ENCODE measurements around the gene HOXC6. TPM values are rescaled to one million over a fixed set of nuclear protein-coding genes. Genes with fewer than 3 reads are reported as not detected.

HOXC6 gene
- total RNA-seq, 1 donor from 2014 or later = 0.30 TPM

DNA sequence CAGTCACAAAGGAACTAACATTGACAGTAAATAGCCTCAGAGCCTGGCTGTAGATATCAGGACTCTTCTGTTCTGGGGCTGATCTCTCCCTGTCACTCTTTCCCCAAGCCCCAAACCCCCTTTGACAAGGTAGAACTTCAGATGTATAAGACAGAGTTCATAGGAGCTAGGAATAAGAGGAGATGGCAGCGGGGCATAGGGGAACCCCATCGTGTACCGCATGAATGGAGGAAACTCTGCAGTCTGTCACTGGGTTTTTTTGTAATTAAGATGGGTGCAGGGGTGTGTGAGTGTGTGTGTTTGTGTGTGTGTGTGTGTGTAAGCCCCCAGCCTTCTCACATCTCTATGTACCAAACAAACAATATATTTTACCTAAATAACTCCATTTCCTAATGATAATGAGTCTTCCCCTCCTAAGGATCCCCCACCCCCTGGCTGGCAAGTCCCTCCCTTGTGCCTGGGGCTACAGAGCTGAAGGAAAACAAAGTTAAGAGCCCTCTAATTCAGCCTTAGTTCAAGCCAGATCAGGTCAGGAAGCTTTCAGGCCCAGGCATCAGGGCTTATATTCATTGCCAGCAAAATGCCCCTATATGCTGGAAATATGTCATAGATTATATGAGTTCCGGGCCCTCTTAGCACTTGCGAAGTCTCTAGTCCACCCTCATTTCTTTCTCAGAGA lies 16.3 kb downstream of the HOXC6 start:
- no peak for ATAC-seq (ENCODE audit: poor library complexity)

DNA sequence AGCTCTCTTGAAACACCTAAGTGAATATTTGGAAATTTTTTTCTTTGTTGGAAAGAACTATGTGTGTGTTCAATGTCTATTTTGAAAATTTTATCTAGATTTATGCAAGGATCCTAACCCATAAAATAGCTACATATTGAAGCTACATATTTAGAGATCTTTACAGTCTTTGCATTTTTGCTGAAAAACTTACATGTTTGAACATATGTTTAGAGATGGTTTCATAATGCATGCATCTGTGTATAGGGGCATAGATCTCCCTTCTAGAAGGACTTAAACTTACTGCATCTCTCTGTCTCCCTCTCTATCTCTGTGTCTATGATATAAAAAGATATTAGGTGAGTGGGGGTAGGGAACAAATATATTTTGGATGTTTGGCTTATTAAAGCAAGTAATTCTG lies 17.2 kb downstream of the HOXC6 start:
- intact Hi-C loops (cut with DNase I) = no loop called here
- DNase-seq = no peak
- no peak for ATAC-seq (ENCODE audit: poor library complexity)

More for the DNA sequence above, 16.3 kb downstream of the HOXC6 start:
- no peak for DNase-seq
- intact Hi-C loops (cut with DNase I) = no loop called here

DNA sequence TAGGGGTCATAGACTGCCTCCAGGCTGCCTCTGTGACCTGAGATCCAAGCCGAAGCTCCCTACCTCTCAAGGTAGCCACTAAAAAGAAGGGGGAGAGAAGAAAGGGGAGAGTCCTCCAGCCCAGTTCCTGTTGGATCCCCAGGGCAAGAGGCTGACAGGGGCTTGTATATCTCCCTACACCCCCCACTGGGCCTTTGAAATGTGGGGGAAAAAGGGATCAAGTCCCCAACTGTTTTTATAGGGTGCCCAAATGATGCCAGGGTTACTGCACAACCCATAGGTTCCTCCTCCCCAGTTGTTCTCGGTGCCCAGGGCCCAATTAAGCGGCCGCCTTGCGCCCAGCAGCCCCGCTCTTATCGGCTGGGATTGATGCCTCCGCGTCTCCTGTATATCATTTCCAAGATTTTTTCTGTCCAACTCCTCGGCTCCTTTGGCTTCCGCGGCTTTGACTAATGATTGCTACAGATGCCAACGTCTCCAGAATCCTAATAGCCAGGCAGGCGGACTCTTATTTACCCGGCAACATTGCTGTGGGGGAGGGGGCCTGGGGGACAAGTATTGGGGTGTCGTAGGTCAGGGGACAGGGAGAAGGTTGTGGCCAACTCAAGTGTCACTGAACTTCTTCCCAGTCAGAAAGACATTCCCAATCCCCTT lies 17.8 kb downstream of the HOXC6 start:
- ATAC-seq (ENCODE audit: poor library complexity) (no peak), DNase-seq (no peak)
- intact Hi-C loops (cut with DNase I) = no loop called here

DNA sequence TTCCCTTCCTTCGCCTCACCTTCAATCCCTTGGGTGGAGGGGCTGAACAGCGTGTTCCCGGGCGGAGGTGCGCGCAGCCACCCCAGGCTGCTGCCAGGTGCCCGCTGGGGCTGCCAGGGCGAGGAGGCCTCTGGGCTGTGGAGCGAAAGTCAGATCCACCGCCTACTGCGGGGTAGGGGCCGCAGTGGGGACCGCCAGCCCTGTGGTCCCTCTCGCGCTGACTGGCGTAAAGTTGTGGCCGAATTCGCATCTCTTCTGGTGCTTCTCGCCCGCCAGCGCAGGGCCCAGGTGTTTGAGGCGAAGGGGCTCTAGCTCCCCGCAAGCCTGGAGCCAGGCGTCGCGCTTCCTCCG lies 18.5 kb downstream of the HOXC6 start:
- no peak for ATAC-seq (ENCODE audit: poor library complexity)
- intact Hi-C loops (cut with DNase I) = no loop called here
- DNase-seq = no peak

DNA sequence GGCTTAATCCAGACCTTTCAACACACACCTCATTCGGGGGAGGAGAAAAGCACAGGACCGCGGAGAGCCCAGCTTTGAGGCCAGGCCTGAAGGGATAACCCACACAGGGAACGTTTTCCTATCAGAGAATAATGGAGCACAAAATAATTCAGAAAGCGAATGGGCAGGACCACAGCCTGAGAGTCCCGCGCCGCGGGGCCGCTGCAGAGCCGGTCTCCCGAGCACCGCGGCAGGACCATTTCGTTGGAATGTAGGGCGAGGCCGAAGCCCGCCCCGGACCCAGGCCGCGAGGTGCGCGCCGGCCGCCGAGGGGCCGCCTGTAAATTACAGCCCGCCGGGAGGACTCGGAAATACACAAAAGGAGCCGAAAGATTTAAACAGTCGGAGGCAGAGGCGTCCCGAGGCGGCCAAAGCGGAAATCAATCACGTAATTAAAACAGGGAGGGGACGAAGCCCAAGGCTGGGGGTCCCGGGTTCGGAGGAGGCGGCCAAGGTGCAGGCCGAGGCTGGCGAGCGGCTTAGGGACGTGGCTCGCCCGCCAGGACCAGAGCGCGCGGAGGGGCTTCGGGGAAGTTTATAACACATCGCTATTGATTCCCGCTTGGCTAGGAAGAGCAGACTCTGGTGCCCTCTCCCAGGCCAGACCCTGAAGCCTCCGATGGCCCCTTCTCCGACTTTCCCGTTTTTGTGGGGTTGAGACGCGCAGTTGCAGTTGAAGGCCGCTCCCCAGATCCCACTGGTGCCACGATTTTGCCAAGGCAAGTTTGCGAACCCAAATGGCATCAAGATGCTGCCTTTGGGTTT lies 19.1 kb downstream of the HOXC6 start:
- DNase-seq (no peak), ATAC-seq (ENCODE audit: poor library complexity) (no peak)
- intact Hi-C loops (cut with DNase I) = no loop called here

DNA sequence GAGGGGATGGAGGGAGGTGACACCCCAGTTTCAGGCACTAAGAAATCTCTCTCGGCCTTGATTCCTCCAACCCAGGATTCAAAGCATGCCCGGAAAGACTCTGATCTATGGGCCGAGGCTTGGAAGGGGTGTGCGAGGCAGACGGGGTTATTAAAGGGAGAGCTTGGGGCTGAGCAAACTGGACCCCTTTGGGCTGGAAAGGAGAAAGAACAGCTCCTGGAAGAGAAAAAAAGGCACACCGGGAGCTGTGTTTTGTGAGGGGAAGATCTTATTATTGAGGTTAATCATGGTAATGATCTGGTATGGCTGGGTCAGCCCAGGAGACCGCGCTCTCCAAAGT lies 19.7 kb downstream of the HOXC6 start:
- ATAC-seq (ENCODE audit: poor library complexity) (no peak), DNase-seq (no peak)
- intact Hi-C loops (cut with DNase I) = no loop called here

DNA sequence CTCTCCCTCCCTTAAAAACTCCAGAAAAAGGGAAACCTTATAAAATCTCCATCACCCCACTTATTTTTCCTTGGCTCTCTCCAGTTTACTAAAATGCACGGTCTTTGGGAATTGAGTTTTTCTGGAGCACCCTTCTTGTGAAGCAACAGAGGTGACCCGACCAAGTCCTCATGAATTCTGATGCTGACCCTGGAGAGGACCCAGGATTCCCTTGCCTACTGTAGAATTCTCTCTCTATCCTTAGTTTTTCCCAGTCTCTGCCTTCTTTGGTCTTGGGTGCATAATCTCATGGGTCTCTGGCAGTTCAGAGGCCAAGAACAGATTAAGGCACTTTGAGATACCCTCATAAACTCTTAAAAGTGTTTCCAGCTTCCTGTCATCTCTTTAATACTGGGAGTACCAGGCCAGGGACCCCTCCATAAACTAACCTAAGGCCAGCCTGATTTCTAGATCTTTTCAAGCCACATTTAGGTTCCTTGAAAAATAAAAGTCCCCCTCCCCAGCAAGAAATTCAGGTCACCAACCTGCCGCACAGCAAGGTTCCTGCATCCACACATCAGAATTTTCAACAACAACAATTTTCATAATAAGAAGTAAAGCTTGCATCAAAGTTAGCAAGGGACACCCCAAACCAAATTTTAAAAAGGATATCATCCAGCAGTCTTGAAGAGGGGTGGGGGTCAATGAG lies 20.3 kb downstream of the HOXC6 start:
- intact Hi-C loops (cut with DNase I) = no loop called here
- ATAC-seq (ENCODE audit: poor library complexity) (no peak), DNase-seq (no peak)

DNA sequence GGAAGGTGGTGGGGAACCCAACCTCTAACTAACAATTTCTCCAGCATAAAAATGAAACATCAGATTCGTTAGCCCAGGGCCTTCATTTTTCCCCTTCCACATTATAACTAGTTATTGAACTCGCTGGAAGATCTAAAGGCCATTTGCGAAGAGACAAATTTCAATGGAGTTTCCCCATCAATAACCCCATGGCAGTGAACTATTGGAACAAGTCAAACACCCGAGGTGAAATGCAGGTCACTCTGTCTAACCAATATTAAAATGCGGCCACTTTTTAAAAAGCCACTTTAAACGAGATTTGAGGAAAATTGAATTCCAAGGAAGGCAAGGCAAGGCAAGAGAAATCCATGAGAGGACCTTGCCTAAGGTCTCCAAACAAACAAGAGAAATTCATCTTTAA lies 20.9 kb downstream of the HOXC6 start:
- DNase-seq (no peak), ATAC-seq (ENCODE audit: poor library complexity) (no peak)
- intact Hi-C loops (cut with DNase I) = no loop called here

DNA sequence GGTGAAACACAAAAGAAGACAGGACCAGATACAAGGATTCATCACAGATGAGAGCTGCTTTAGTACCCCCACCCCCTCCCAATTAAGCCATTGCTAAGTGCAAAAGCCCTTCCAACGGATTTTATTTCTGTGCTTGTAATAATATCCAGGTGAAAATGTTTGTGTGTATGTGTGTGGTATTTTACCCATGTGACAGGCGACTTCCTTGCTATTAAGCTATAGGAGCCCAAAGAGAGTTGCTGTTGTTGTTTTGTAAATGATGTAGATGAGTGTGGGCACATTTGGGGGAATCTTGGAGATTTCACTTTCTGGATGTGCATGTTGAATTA lies 22.2 kb downstream of the HOXC6 start:
- DNase-seq = no peak
- ATAC-seq (ENCODE audit: poor library complexity) = no peak
- intact Hi-C loops (cut with DNase I) = no loop called here

DNA sequence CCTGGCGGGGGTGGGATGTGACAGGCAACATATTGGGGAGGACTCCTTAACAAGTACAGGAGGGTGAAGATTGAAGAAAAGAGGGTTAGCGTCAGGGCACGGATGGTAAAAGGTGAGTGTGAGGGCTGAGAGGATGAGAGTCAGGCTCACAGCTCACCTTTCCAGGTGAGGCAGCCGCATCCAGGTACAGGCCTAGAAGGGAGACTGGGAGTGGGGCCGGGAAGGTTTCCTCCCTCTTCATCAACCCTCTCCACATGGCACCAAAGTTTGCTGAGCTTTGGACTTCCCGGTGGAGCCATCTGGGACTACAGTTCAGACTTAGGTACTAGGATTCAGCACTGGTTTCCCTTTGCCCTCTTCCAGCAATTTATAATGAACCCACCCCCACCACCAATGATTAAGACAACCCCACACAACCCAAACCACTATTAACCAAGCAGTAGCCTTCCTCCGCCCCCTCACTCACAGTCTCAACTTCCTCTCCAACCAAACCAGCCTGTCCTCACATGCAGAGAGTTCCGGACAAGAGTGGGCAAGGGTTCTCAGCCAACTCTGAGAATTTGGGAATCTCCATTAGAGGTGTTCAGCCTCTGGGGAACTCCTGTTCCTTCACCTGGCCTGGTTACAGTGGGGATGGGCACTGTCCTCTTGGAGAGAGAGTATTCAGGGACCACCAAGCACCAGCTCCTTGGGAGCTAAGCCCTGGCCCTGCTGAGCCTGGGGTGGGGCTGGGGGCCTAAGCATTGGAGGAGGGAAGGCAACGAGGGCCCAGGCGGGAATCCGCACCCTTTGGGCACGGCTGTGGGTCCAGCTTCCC lies 23.0 kb downstream of the HOXC6 start:
- intact Hi-C loops (cut with DNase I) = no loop called here
- DNase-seq (no peak), ATAC-seq (ENCODE audit: poor library complexity) (no peak)

DNA sequence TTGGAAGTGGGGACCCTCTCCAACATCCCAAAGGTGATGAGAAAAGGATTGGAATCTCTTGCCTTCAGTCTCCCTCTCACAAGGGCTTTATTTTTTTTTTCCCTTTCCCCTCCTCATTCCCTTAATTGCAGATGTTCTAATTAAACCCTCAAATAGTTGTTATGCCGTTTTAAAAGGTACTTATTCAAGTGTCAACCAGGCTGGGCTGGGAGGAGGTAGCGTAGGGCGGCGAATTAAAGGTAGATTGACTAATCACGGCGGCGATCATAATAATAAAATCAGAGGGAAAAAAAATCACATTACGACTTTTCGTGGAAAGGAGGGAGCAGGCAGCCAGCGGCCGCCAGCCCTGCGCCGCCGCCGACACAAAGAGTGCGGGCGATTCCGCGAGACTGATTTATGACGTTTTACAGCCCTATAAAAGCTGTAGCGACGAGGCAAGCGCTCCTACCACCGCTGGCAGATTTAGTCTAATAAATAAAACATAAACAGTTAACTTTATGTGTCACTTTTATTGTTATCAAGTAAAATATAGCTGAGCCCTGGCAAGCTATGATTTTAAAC lies 23.7 kb downstream of the HOXC6 start:
- DNase-seq = no peak
- ATAC-seq (ENCODE audit: poor library complexity) = no peak
- intact Hi-C loops (cut with DNase I) = no loop called here

DNA sequence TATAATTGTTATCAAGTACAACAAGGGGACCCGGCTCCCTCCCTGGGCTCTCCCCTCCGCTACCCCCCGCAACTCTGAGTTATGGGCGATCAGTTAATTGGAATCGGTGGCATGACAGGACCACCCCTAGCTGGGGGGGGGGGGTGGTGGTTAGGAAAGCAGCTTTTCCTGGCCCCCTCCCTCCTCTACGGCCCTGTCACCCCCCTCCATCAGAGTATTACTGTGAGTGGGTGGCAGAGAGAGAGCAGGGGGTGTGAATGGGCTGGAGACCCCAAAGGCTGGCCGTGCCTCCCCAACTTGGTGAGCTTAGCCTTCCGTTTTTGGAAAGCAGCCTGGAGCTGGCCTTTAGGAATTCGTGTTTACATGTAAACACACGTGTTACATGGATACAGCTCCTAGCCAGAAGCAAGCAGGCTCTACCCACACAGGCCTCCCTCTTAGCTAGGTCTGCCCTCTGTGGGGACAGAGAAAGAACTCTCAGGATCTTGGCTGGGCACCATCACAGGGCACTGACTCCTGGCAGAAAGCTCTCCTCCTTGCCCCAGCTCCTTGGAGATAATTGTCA lies 24.3 kb downstream of the HOXC6 start:
- intact Hi-C loops (cut with DNase I) = no loop called here
- DNase-seq (no peak), ATAC-seq (ENCODE audit: poor library complexity) (no peak)

DNA sequence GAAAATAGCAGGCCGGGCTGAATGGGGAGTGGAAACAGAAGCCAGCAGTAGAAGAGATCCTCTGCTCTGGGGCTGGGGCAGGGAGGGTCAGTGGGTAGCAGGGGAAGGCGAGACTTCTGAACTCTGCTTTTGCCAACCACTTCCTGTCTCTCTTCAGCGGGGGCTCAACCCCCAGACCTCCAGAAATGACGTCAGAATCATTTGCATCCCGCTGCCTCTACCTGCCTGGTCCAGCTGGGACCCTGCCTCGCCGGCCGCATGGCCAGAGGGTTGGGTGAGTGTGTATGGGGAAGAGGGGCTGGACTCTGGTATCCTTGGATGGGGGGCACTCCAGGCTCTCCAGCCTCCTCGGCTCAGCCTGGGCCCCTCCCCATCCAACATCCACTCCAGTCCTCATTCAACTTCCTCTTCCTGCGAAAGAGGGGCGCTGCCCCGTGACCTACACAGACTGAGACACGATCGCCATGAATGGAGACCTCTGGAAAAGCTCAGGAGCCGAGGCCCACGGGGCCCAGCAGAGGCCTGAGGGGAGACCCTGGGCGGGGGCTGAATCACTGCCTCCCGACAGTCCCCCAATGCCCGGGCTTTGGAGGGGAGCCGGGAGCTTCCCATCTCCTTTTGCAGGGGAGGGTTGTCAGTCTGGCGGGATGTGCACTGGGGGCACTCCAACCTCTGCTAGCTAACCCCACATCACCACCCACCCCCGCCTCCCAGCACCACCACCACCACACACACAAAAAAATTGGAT lies 24.9 kb downstream of the HOXC6 start:
- intact Hi-C loops (cut with DNase I) = no loop called here
- peak; percentile 53 for ATAC-seq (ENCODE audit: poor library complexity)
- DNase-seq = no peak

DNA sequence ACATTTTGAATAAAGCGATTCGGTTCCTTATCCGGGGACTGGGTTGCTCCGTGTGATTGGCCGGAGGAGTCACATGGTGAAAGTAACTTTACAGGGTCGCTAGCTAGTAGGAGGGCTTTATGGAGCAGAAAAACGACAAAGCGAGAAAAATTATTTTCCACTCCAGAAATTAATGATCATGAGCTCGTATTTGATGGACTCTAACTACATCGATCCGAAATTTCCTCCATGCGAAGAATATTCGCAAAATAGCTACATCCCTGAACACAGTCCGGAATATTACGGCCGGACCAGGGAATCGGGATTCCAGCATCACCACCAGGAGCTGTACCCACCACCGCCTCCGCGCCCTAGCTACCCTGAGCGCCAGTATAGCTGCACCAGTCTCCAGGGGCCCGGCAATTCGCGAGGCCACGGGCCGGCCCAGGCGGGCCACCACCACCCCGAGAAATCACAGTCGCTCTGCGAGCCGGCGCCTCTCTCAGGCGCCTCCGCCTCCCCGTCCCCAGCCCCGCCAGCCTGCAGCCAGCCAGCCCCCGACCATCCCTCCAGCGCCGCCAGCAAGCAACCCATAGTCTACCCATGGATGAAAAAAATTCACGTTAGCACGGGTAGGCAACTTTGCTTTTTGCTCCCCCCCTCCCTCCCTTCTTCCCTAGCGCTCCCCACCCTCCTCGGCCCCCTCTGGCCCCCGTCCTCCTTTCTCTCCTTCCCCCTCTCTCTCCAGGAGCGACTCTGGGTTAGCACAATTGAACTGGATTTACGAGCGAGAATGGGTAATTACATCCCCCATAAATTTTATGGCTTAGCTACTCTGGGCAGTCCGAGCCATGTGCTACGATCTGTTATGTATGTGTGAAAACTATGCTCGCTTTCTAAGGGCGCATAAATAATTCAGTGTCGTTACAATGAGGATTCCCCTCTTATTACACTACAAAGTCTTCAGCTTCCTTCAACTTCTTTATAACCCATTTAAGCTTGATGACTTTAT lies 25.8 kb downstream of the HOXC6 start, which contains the start of gene HOXC4:
Gene HOXC4, plus strand, starts transcription at position 85 of the 991 bp plus-strand sequence. Its CDS starts 88 bp downstream, at position 173.
- intact Hi-C loops (cut with DNase I) = no loop called here
- DNase-seq (no peak), ATAC-seq (ENCODE audit: poor library complexity) (peak; percentile 77)

DNA sequence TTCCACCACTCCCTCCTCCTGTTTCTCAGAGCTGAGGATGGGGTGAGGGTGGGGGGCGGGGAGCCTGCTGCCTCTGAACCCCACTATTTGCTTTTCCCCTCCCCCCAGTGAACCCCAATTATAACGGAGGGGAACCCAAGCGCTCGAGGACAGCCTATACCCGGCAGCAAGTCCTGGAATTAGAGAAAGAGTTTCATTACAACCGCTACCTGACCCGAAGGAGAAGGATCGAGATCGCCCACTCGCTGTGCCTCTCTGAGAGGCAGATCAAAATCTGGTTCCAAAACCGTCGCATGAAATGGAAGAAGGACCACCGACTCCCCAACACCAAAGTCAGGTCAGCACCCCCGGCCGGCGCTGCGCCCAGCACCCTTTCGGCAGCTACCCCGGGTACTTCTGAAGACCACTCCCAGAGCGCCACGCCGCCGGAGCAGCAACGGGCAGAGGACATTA lies 26.5 kb downstream of the HOXC6 start:
- DNase-seq = no peak
- no peak for ATAC-seq (ENCODE audit: poor library complexity)
- intact Hi-C loops (cut with DNase I) = no loop called here

DNA sequence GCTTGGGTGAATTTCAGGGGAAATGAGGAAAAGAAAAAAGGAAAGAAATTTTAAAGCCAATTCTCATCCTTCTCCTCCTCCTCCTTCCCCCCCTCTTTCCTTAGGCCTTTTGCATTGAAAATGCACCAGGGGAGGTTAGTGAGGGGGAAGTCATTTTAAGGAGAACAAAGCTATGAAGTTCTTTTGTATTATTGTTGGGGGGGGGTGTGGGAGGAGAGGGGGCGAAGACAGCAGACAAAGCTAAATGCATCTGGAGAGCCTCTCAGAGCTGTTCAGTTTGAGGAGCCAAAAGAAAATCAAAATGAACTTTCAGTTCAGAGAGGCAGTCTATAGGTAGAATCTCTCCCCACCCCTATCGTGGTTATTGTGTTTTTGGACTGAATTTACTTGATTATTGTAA lies 27.3 kb downstream of the HOXC6 start:
- ATAC-seq (ENCODE audit: poor library complexity) (no peak), DNase-seq (no peak)
- intact Hi-C loops (cut with DNase I) = no loop called here

Data from Right ventricle myocardium superior (tissue), 1 donor.